ENCODE results near the gene EML4. TPM values are rescaled to one million over a fixed set of nuclear protein-coding genes. Genes with fewer than 3 reads are reported as not detected.

Gene EML4
- polyA plus RNA-seq, 1 of the 3 experiments (the other 2 are of a cell fraction), result 35.0 TPM

DNA sequence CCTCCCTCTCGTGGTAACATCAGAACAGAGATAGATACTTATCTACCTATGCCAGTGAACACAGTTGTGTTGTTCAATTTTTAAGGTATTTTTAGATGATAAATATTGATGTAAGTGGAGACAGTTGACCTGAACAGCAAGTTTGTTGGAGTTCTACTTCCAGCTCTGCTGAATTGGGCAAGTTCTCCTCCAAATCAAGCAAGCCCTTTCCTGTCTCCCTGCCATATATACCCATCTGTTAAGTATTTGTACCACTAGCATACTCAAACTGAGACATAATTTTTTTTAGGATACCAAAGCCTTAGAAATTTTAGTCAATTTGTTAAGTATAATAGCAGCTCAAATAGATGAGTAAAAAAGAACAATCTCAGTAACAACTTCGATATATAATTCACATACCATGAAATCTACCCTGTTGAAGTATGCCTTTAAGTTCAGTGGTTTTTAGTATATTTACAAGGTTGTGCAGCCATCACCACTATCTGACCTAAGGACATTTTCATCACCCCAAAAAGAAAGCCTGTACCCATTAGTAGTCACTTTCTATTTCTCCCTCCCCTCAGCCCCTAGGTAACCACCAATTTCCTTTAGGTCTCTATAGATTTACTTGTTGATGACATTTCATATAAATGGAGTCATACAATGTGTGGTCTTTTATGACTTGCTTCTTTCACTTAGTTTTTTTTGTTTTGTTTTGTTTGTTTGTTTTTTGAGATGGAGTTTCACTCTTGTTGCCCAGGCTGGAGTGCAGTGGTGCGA is 130.0 kb downstream of the EML4 start:
- ChIA-PET CTCF (interaction anchor here (0.8 to 1.4 kb wide), 3 partner anchors 25 to 446 kb away, joined by 3 to 6 read pairs (median 3); no protein-coding TSS in a partner anchor), POLR2A (interaction anchor here (0.9 kb wide), 1 partner anchor 13 kb away, joined by 3 read pairs; no protein-coding TSS in a partner anchor)
- Histone ChIP-seq H3K36me3 (replicated peaks in 1 of 2; ENCODE audit: control insufficient read depth in 1 of 2, insufficient read depth in 2 of 2, low read length in 1 of 2) (peaks cover 78 to 79% of the 10 kb centered on the region in 2 experiments), H4K20me1 (ENCODE audit: insufficient read depth) (no peaks in the 10 kb centered on the region), H3K27me3 (ENCODE audit: insufficient read depth) (no peaks in the 10 kb centered on the region), H3K4me3 (ENCODE audit: low read depth in 2 of 2, low read length in 1 of 2) (no peak overlapping the region), H3K4me1 (ENCODE audit: control insufficient read depth in 1 of 2, insufficient read depth in 2 of 2, low read depth in 1 of 2, low read length in 1 of 2) (peaks cover 0 to 12% of the 10 kb centered on the region in 2 experiments; a peak in 2 of 4 replicates), H3K27ac (ENCODE audit: low read depth in 2 of 2, low read length in 1 of 2) (no peak overlapping the region), H3F3A (replicated peaks; ENCODE audit: insufficient read depth) (no peaks in the 10 kb centered on the region), H3K9ac (no peak overlapping the region), H3K9me3 (no peaks in the 10 kb centered on the region), H2AFZ (ENCODE audit: low read depth) (no peak overlapping the region), H3K4me2 (no peak overlapping the region), H3K79me2 (ENCODE audit: insufficient read depth) (no peaks in the 10 kb centered on the region), H3K9me2 (no peaks in the 10 kb centered on the region)
- 99% methylated on average over 3 of the region's 3 CpGs for WGBS (ENCODE audit: low lambda C conversion rate)
- TF ChIP-seq CHD2 (IDR thresholded peaks at IDR 0.05; ENCODE audit: low read length, partially characterized antibody) (no peak), GABPA (IDR thresholded peaks at IDR 0.05; ENCODE audit: low read depth) (no peak), RXRA (IDR thresholded peaks at IDR 0.05; ENCODE audit: borderline replicate concordance, low read depth) (no peak), SMC3 (IDR thresholded peaks at IDR 0.05; ENCODE audit: low read depth, low read length) (no peak), NRF1 (IDR thresholded peaks at IDR 0.05; ENCODE audit: low read depth, low read length) (no peak), SIN3A (IDR thresholded peaks at IDR 0.05; ENCODE audit: borderline replicate concordance, low read depth, low read length) (no peak)
- TF ChIP-seq, protein P1, sequence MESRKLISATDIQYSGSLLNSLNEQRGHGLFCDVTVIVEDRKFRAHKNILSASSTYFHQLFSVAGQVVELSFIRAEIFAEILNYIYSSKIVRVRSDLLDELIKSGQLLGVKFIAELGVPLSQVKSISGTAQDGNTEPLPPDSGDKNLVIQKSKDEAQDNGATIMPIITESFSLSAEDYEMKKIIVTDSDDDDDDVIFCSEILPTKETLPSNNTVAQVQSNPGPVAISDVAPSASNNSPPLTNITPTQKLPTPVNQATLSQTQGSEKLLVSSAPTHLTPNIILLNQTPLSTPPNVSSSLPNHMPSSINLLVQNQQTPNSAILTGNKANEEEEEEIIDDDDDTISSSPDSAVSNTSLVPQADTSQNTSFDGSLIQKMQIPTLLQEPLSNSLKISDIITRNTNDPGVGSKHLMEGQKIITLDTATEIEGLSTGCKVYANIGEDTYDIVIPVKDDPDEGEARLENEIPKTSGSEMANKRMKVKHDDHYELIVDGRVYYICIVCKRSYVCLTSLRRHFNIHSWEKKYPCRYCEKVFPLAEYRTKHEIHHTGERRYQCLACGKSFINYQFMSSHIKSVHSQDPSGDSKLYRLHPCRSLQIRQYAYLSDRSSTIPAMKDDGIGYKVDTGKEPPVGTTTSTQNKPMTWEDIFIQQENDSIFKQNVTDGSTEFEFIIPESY (IDR thresholded peaks at IDR 0.05; ENCODE audit: borderline replicate concordance, low read depth), result no peak
- TF ChIP-seq, protein P2, sequence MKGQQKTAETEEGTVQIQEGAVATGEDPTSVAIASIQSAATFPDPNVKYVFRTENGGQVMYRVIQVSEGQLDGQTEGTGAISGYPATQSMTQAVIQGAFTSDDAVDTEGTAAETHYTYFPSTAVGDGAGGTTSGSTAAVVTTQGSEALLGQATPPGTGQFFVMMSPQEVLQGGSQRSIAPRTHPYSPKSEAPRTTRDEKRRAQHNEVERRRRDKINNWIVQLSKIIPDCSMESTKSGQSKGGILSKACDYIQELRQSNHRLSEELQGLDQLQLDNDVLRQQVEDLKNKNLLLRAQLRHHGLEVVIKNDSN (IDR thresholded peaks at IDR 0.05; ENCODE audit: borderline replicate concordance, low read depth), result no peak
- TF ChIP-seq, protein P3, sequence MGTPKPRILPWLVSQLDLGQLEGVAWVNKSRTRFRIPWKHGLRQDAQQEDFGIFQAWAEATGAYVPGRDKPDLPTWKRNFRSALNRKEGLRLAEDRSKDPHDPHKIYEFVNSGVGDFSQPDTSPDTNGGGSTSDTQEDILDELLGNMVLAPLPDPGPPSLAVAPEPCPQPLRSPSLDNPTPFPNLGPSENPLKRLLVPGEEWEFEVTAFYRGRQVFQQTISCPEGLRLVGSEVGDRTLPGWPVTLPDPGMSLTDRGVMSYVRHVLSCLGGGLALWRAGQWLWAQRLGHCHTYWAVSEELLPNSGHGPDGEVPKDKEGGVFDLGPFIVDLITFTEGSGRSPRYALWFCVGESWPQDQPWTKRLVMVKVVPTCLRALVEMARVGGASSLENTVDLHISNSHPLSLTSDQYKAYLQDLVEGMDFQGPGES (IDR thresholded peaks at IDR 0.05; ENCODE audit: low read depth, low read length), result no peak
- DNase-seq, result no peak

GRCh38 chr2:42300527-42300926 is 131.4 kb downstream of the EML4 start:
- no peak overlapping the region for H3K9ac ChIP-seq
- H3K79me2 ChIP-seq (ENCODE audit: insufficient read depth), result no peaks in the 10 kb centered on the region
- peaks cover 75 to 80% of the 10 kb centered on the region in 2 experiments for H3K36me3 ChIP-seq (replicated peaks in 1 of 2; ENCODE audit: control insufficient read depth in 1 of 2, insufficient read depth in 2 of 2, low read length in 1 of 2)
- no peak for TF ChIP-seq EZH2phosphoT487 (IDR thresholded peaks at IDR 0.05; ENCODE audit: borderline replicate concordance, low read depth)
- TF ChIP-seq TEAD4 (IDR thresholded peaks at IDR 0.05; ENCODE audit: borderline replicate concordance, insufficient read depth), result no peak
- no peak for TF ChIP-seq RAD21 (IDR thresholded peaks at IDR 0.05; ENCODE audit: low read length)
- TF ChIP-seq RXRA (IDR thresholded peaks at IDR 0.05; ENCODE audit: borderline replicate concordance, low read depth), result no peak
- TF ChIP-seq RCOR1 (IDR thresholded peaks at IDR 0.05; ENCODE audit: low read length), result no peak
- H3K27ac ChIP-seq (ENCODE audit: low read depth in 2 of 2, low read length in 1 of 2), result no peak overlapping the region
- no peaks in the 10 kb centered on the region for H4K20me1 ChIP-seq (ENCODE audit: insufficient read depth)
- no peaks in the 10 kb centered on the region for H3K27me3 ChIP-seq (ENCODE audit: insufficient read depth)
- WGBS (ENCODE audit: low lambda C conversion rate), result 92% methylated on average over 2 of the region's 2 CpGs
- no peaks in the 10 kb centered on the region for H3F3A ChIP-seq (replicated peaks; ENCODE audit: insufficient read depth)
- no peak overlapping the region for H2AFZ ChIP-seq (ENCODE audit: low read depth)
- ChIA-PET CTCF (interaction anchor here (1.0 to 1.3 kb wide), 2 partner anchors 28 to 214 kb away, joined by 3 to 4 read pairs; no protein-coding TSS in a partner anchor), POLR2A (no interaction called here)
- no peaks in the 10 kb centered on the region for H3K9me2 ChIP-seq
- DNase-seq, result no peak
- H3K4me2 ChIP-seq, result no peak overlapping the region
- H3K4me3 ChIP-seq (ENCODE audit: low read depth in 2 of 2, low read length in 1 of 2), result no peak overlapping the region
- H3K4me1 ChIP-seq (ENCODE audit: control insufficient read depth in 1 of 2, insufficient read depth in 2 of 2, low read depth in 1 of 2, low read length in 1 of 2), result peaks cover 0 to 12% of the 10 kb centered on the region in 2 experiments; a peak in 2 of 4 replicates
- H3K9me3 ChIP-seq, result no peaks in the 10 kb centered on the region

Measured in SK-N-SH (cell line).